Right lobe of liver (tissue), 6 donors: ENCODE data around the gene ITPR1. TPM values are rescaled to one million over a fixed set of nuclear protein-coding genes. Genes with fewer than 3 reads are reported as not detected.
"Not testable (repeated sequence)": the region's sequence is repeated elsewhere in the genome, so short reads cannot be mapped to it uniquely, and the experiment has no call there.

Experiments
- ATAC-seq, 4 donors: fragments of 200-7000 bp; cut with Tn5 transposase; one replicate each; pipeline ENCODE4 v1.9.1; 2020; ENCODE audit warnings: mild to moderate bottlenecking in 4 of 4, moderate library complexity in 4 of 4
- DNase-seq, 3 donors: peaks; one replicate each; pipeline ENCODE4 v3.0.0-alpha.2; 2020
- H3K27ac ChIP-seq, 3 donors: fragments of 200-600 bp; one replicate each; pipeline ENCODE4 v1.8.0; 2022
- H3K27me3 ChIP-seq, 2 donors: fragments of 200-600 bp; one replicate each; pipeline ENCODE4 v1.8.0; 2022
- H3K36me3 ChIP-seq, 4 donors: fragments of 200-600 bp; sonication (generic) in 1 of 4; one replicate each; pipeline versions ENCODE4 v1.5.1 to v1.8.0; 2017 to 2022; ENCODE audit warnings: control low read depth in 1 of 4
- H3K4me1 ChIP-seq, 4 donors: fragments of 200-600 bp; sonication (generic) in 1 of 4; one replicate each; pipeline versions ENCODE4 v1.5.1 to v1.8.0; 2017 to 2022; ENCODE audit warnings: control low read depth in 1 of 4
- H3K4me3 ChIP-seq, 3 donors: fragments of 200-600 bp; one replicate each; pipeline ENCODE4 v1.8.0; 2022
- H3K9me3 ChIP-seq, 4 donors: fragments of 200-600 bp; sonication (generic) in 1 of 4; one replicate each; pipeline versions ENCODE4 v1.5.1 to v1.8.0; 2017 to 2022; ENCODE audit warnings: control low read depth in 1 of 4
- POLR2A ChIP-seq: fragments of 450-650 bp; IDR thresholded peaks from one replicate; pipeline ENCODE4 v1.6.1; 2017; ENCODE audit warnings: antibody characterized with exemption, mild to moderate bottlenecking
- WGBS: methylation state at CpG from one replicate; pipeline ENCODE4 v1.1.6; 2018; ENCODE audit warnings: low coverage, low lambda C conversion rate; ENCODE audit not compliant: insufficient coverage; ENCODE audit errors: missing lambda C conversion rate; 5-methylcytosine and 5-hydroxymethylcytosine counted together
- intact Hi-C, 2 donors: fragments of 100-400 bp; cut with DNase I; formaldehyde crosslinking; loops; one replicate each; pipeline versions ENCODE4 v1.11.2 to v1.14.1; 2022
- total RNA-seq, 6 experiments: library from RNA; depleted of rRNA in 2 of 6; stranded (reverse); fragments of >200 nt in 2 of 6; fragmentation: NEBNext Ultra II Directional in 3 of 6; extraction: Animal tissue kit (Norgen Biotek cat#: 25700) in 3 of 6; gene quantifications; one replicate each; pipeline versions ENCODE4 v1.1.0 to v1.2.4, GENCODE V29; 2016 to 2023
- TF ChIP-seq, protein P1 (sequence below), 4 donors: fragments of 200-600 bp in 3 of 4; fragments of 450-650 bp in 1 of 4; IDR thresholded peaks; one replicate each; pipeline versions ENCODE4 v1.5.1 to v1.8.0; 2016 to 2022; ENCODE audit warnings: antibody characterized with exemption in 4 of 4, mild to moderate bottlenecking in 2 of 4
- donor health status: DM: no; HTN: yes; CAD: no.
- donor health status: DM: no; HTN: no; CAD: no.
- donor health status: DM: no; HTN: no; CAD: no.
- donor health status: DM: no; HTN: yes; CAD: no.
- donor health status: DM: no; HTN: yes; CAD: no.

The ITPR1 gene
- total RNA-seq, 6 experiments from 2014 or later, result 6.5 to 16.2 (median 11.5) TPM

GRCh38 chr3:4758957-4759656, 266.0 kb downstream of the ITPR1 start:
- peaks cover 0 to 21% (median 0%) of the 10 kb centered on the region in 4 donors for H3K4me1 ChIP-seq
- no peaks in the 10 kb centered on the region for H3K9me3 ChIP-seq
- no peaks in the 10 kb centered on the region for H3K36me3 ChIP-seq
- DNase-seq (no peak), ATAC-seq (no peak)
- 64% methylated on average over 6 of the region's 8 CpGs for WGBS
- H3K27ac ChIP-seq, result no peak overlapping the region
- no peak overlapping the region for H3K4me3 ChIP-seq
- TF ChIP-seq, protein P1, sequence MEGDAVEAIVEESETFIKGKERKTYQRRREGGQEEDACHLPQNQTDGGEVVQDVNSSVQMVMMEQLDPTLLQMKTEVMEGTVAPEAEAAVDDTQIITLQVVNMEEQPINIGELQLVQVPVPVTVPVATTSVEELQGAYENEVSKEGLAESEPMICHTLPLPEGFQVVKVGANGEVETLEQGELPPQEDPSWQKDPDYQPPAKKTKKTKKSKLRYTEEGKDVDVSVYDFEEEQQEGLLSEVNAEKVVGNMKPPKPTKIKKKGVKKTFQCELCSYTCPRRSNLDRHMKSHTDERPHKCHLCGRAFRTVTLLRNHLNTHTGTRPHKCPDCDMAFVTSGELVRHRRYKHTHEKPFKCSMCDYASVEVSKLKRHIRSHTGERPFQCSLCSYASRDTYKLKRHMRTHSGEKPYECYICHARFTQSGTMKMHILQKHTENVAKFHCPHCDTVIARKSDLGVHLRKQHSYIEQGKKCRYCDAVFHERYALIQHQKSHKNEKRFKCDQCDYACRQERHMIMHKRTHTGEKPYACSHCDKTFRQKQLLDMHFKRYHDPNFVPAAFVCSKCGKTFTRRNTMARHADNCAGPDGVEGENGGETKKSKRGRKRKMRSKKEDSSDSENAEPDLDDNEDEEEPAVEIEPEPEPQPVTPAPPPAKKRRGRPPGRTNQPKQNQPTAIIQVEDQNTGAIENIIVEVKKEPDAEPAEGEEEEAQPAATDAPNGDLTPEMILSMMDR (IDR thresholded peaks at IDR 0.05), result no peak
- no peak for TF ChIP-seq POLR2A
- intact Hi-C loops, result no loop called here
- no peaks in the 10 kb centered on the region for H3K27me3 ChIP-seq

DNA sequence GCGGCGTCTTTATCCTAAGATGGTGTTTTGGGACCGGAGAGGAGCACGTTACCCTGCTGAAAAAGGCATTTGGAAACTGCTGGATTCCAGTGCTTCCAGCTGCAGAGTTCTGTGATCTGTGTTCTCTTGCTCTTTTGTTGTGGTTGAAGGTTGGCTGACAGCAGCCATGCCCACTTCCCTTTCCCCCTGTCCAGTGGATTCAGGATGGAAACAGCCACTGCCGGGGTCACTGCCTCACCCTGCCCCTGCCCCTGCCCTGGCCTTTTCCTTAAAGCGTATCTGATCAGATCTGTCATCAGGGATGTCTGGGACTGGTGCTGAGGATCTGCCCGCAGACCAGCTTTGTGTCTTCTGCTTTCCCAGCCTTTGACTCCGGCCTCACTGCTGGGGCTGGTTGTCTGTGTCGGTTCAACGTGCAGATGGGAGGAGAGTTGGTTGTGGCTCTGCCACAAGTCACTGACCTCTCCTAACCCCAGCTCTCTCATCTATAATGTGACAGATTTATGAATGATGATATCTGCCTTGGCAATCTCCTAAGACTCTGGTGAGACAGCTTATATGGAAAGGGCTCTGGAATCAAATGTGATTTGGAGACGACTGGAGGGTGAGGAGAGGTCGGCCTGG, 266.7 kb downstream of the ITPR1 start:
- intact Hi-C loops, result no loop called here
- Histone ChIP-seq H3K4me1 (peaks cover 0 to 16% (median 0%) of the 10 kb centered on the region in 4 donors), H3K4me3 (no peak overlapping the region), H3K36me3 (no peaks in the 10 kb centered on the region), H3K27ac (no peak overlapping the region), H3K9me3 (no peaks in the 10 kb centered on the region), H3K27me3 (no peaks in the 10 kb centered on the region)
- ATAC-seq (no peak), DNase-seq (no peak)
- WGBS, result 75% methylated on average over 6 of the region's 12 CpGs
- TF ChIP-seq, protein P1 (IDR thresholded peaks at IDR 0.05), result no peak
- TF ChIP-seq POLR2A, result no peak

DNA sequence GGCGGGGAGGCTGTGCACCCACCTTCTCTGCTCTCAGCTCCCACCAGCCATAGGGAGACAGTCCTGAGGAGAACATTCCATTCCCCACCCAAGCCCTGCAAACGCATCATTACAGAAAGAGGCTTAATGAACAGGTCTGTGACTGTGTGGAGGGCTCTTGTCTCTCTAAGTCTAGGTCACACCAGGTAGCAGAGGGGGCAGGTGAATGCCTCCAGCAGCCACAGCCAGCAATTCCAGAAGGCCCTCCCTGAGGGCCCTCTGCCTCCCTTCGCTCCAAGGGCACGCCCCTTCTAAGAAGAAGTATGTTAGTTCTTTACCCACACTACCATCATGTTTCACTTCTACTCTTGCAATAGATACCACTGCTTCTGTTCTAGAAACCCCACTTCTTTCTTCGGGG, 268.6 kb downstream of the ITPR1 start:
- intact Hi-C loops, result no loop called here
- WGBS, result 92% methylated on average over 2 of the region's 5 CpGs
- Histone ChIP-seq H3K9me3 (peaks cover 0 to 2% (median 0%) of the 10 kb centered on the region in 4 donors), H3K27me3 (no peaks in the 10 kb centered on the region), H3K4me3 (no peak overlapping the region), H3K36me3 (no peaks in the 10 kb centered on the region), H3K4me1 (peaks cover 0 to 6% (median 0%) of the 10 kb centered on the region in 4 donors), H3K27ac (no peak overlapping the region)
- DNase-seq, result no peak
- no peak for ATAC-seq
- TF ChIP-seq, protein P1 (IDR thresholded peaks at IDR 0.05), result no peak

GRCh38 chr3:4762481-4763230, 269.5 kb downstream of the ITPR1 start:
- H3K27ac ChIP-seq, H3K4me1 ChIP-seq, H3K36me3 ChIP-seq, H3K27me3 ChIP-seq, H3K4me3 ChIP-seq, H3K9me3 ChIP-seq, intact Hi-C loops: not testable (repeated sequence)
- peak; percentile 90 to 93 (median 91) for DNase-seq
- peak; percentile 95 to 99 (median 98) for ATAC-seq
- WGBS, result 69% methylated on average over 2 of the region's 2 CpGs
